GM12878 (cell line): ENCODE measurements around the gene JPH4. TPM values are rescaled to one million over a fixed set of nuclear protein-coding genes. Genes with fewer than 3 reads are reported as not detected.

Experiments used
- ATAC-seq: fragments of 200-7000 bp; cut with Tn5 transposase; 3 replicates; pipeline ENCODE4 v1.9.1; 2020; ENCODE audit warnings: mild to moderate bottlenecking, moderate library complexity
- BruUV-seq: library from RNA; stranded (reverse); fragments of 400-500 nt; replicated peaks from 2 replicates; lab custom pipeline; 2021; lab: Mats Ljungman, UMichigan
- CTCF ChIA-PET: fragments of 300-600 bp; sonication (Branson Sonifier 250); formaldehyde crosslinking; extraction: SDS; loops from one replicate; lab custom pipeline; 2021; ENCODE audit warnings: inconsistent platforms; lab: Yijun Ruan, JAX
- POLR2A ChIA-PET: fragments of 350-600 bp; formaldehyde crosslinking; extraction: SDS; loops from one replicate; lab custom pipeline; 2021; ENCODE audit warnings: inconsistent platforms; lab: Charles Lee
- RAD21 ChIA-PET: fragments of 300-600 bp; sonication (Branson Sonifier 250); formaldehyde crosslinking; loops from one replicate; lab custom pipeline; 2023; ENCODE audit warnings: antibody characterized with exemption; ENCODE audit not compliant: unreplicated experiment; lab: Charles Lee
- SMC1A ChIA-PET: fragments of 300-600 bp; sonication (Branson Sonifier 250); formaldehyde crosslinking; loops from one replicate; lab custom pipeline; 2023; ENCODE audit not compliant: unreplicated experiment, uncharacterized antibody; lab: Charles Lee
- DNase-seq: peaks from one replicate; pipeline ENCODE4 v3.0.0-alpha.2; 2011; ENCODE audit warnings: low read depth, low spot score
- FAIRE-seq: peaks from 3 replicates; lab custom pipeline; 2011; peaks lifted over from hg19 to GRCh38; lab: Jason Lieb, UNC
- H2AFZ ChIP-seq: 2 replicates; pipeline ENCODE4 v1.6.0; 2011; ENCODE audit warnings: low read depth, low read length, control low read depth; ENCODE audit not compliant: control insufficient read depth
- H3K27ac ChIP-seq: 2 replicates; pipeline ENCODE4 v1.5.1; 2011; ENCODE audit warnings: control low read depth; ENCODE audit not compliant: control insufficient read depth, insufficient read depth
- H3K27me3 ChIP-seq, 2 experiments: replicated peaks in 1 of 2; 2 replicates each; pipeline versions ENCODE4 v1.6.0 to v1.6.1; 2011; ENCODE audit warnings: low read length in 1 of 2; ENCODE audit not compliant: control insufficient read depth in 2 of 2, insufficient read depth in 2 of 2
- H3K36me3 ChIP-seq, 2 experiments: 2 replicates each; pipeline ENCODE4 v1.5.1; 2011; ENCODE audit warnings: low read length in 1 of 2; ENCODE audit not compliant: control insufficient read depth in 2 of 2, insufficient read depth in 2 of 2
- H3K4me1 ChIP-seq: 2 replicates; pipeline ENCODE4 v1.6.1; 2011; ENCODE audit warnings: mild to moderate bottlenecking, low read length, moderate library complexity, mixed read lengths; ENCODE audit not compliant: control insufficient read depth, insufficient read depth
- H3K4me2 ChIP-seq: 2 replicates; pipeline ENCODE4 v1.6.0; 2011; ENCODE audit warnings: control low read depth; ENCODE audit not compliant: control insufficient read depth, insufficient read depth
- H3K4me3 ChIP-seq: fragments of 200-600 bp; sonication (generic); 2 replicates; pipeline ENCODE4 v1.5.1; 2016
- H3K79me2 ChIP-seq: 2 replicates; pipeline ENCODE4 v1.6.0; 2011; ENCODE audit warnings: low read length; ENCODE audit not compliant: control insufficient read depth, insufficient read depth
- H3K9ac ChIP-seq: 2 replicates; pipeline ENCODE4 v1.8.0; 2011; ENCODE audit warnings: low read length, control low read depth, mixed read lengths; ENCODE audit not compliant: control insufficient read depth, insufficient read depth
- H3K9me3 ChIP-seq: replicated peaks from 3 replicates; pipeline ENCODE4 v1.5.1; 2011; ENCODE audit warnings: mild to moderate bottlenecking, low read length; ENCODE audit not compliant: control insufficient read depth, insufficient read depth
- H4K20me1 ChIP-seq: 2 replicates; pipeline ENCODE4 v1.6.0; 2011; ENCODE audit not compliant: control insufficient read depth, insufficient read depth
- ETV6 ChIP-seq, 2 experiments: fragments of 450-650 bp in 1 of 2; IDR thresholded peaks in 1 of 2; conservative IDR thresholded peaks in 1 of 2; 2 replicates each; pipeline ENCODE4 v1.6.1; 2014; ENCODE audit warnings: antibody characterized with exemption in 1 of 2, borderline replicate concordance in 1 of 2, low read depth in 1 of 2, mild to moderate bottlenecking in 1 of 2, moderate library complexity in 1 of 2
- HDAC2 ChIP-seq: fragments of 200-600 bp; sonication (generic); IDR thresholded peaks from 2 replicates; pipeline ENCODE4 v1.6.1; 2017
- PAX5 ChIP-seq: IDR thresholded peaks from 2 replicates; pipeline ENCODE4 v1.6.1; 2011; ENCODE audit warnings: low read depth, low read length, borderline replicate concordance
- RBBP5 ChIP-seq: fragments of 200-600 bp; sonication (generic); conservative IDR thresholded peaks from 2 replicates; pipeline ENCODE4 v1.6.1; 2016
- SUZ12 ChIP-seq: fragments of 200-600 bp; sonication (generic); IDR thresholded peaks from one replicate; pipeline ENCODE4 v1.6.1; 2018; ENCODE audit warnings: antibody characterized with exemption, mild to moderate bottlenecking; ENCODE audit not compliant: unreplicated experiment
- ZNF24 ChIP-seq: fragments of 450-650 bp; IDR thresholded peaks from 2 replicates; pipeline ENCODE4 v1.6.1; 2017; ENCODE audit warnings: antibody characterized with exemption, mild to moderate bottlenecking
- WGBS: methylation state at CpG from one replicate; pipeline ENCODE4 v1.1.6; 2016; ENCODE audit warnings: low lambda C conversion rate; ENCODE audit not compliant: insufficient replicate concordance, insufficient coverage; ENCODE audit errors: missing lambda C conversion rate; 5-methylcytosine and 5-hydroxymethylcytosine counted together
- in situ Hi-C: fragments of 300-500 bp; cut with MboI; formaldehyde crosslinking; loops from 9 replicates; pipeline ENCODE4 v1.14.3; 2018; ENCODE audit warnings: mixed read lengths
- intact Hi-C: fragments of 100-400 bp; cut with micrococcal nuclease; formaldehyde crosslinking; loops from one replicate; pipeline ENCODE4 v1.14.2; 2022; ENCODE audit not compliant: unreplicated experiment
- polyA plus RNA-seq, 11 experiments: library from polyadenylated mRNA; depleted of rRNA in 4 of 11; unstranded in 6 of 11; stranded (reverse) in 5 of 11; fragments of >200 nt; fragmentation: Nextera tagmentation in 4 of 11; fragmentation: Illumina TruSeq in 1 of 11; extraction: Ambion mirVana in 4 of 11; extraction: Trizol in 1 of 11; gene quantifications; 1 replicate in 1 of 11; 2 replicates in 10 of 11; pipeline versions ENCODE4 v1.2.1 to v1.2.3, GENCODE V29; 2011 to 2016; ENCODE audit warnings: inconsistent platforms in 2 of 11, missing spikeins in 2 of 11, low read depth in 1 of 11
- total RNA-seq, 4 experiments: library from RNA; depleted of rRNA in 3 of 4; stranded (reverse); fragments of >200 nt in 3 of 4; fragmentation: Illumina TruSeq in 1 of 4; extraction: Trizol in 1 of 4; gene quantifications; 2 replicates each; pipeline versions ENCODE4 v1.2.1 to v1.2.3, GENCODE V29; 2013 to 2021
- TF ChIP-seq, protein P1 (sequence below): IDR thresholded peaks from 2 replicates; pipeline ENCODE4 v1.6.1; 2011; ENCODE audit warnings: mild to moderate bottlenecking, low read depth, low read length, moderate library complexity; ENCODE audit not compliant: insufficient replicate concordance
- TF ChIP-seq, protein P2 (sequence below): IDR thresholded peaks from 2 replicates; pipeline ENCODE4 v1.6.1; 2012; ENCODE audit warnings: low read length, inconsistent platforms
- TF ChIP-seq, protein P3 (sequence below): IDR thresholded peaks from 2 replicates; pipeline ENCODE4 v1.6.1; 2011; ENCODE audit warnings: low read depth, low read length, improper control_type of control experiment, borderline replicate concordance
- TF ChIP-seq, protein P4 (sequence below): fragments of 450-650 bp; IDR thresholded peaks from 2 replicates; pipeline ENCODE4 v1.6.1; 2018; ENCODE audit warnings: mild to moderate bottlenecking, low read depth, moderate library complexity; ENCODE audit not compliant: partially characterized antibody

Gene JPH4
- total and polyA plus RNA-seq, 10 of the 15 experiments (the other 5 are each of a cell fraction or from before 2014, with no cell fraction given): 0.48 to 10.3 (median 3.8) TPM

DNA sequence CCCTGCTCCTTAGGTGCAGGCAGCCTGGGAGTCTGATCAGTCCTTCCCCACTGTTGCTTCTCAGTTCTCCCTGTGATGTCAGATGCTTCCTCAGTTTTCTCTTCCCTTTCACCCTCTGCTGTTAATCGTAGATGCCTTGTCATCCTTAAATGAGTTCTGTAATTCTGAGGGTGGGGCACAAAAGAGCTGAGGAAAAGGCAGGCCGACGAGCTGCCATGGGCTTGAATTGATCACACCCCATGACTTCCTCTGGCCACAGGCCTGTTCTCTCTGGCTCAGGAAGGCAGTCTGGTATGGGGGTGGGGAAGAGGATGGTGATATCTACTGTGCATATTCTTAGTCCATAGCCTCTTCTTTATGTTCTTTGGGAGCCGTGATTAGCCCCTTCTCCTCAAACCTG, 5.8 kb downstream of the JPH4 start:
- peaks cover 2% of the 10 kb centered on the region in 2 experiments; a peak in 2 of 4 replicates for H3K27me3 ChIP-seq
- no peak overlapping the region for H3K4me3 ChIP-seq
- no peak for ATAC-seq
- H3K4me1 ChIP-seq: peaks cover 14% of the 10 kb centered on the region
- no peak overlapping the region for H3K9ac ChIP-seq
- SMC1A ChIA-PET: no interaction called here
- TF ChIP-seq HDAC2: no peak
- TF ChIP-seq PAX5: no peak
- no peak for TF ChIP-seq RBBP5
- no peak for TF ChIP-seq ZNF24
- TF ChIP-seq, protein P1, sequence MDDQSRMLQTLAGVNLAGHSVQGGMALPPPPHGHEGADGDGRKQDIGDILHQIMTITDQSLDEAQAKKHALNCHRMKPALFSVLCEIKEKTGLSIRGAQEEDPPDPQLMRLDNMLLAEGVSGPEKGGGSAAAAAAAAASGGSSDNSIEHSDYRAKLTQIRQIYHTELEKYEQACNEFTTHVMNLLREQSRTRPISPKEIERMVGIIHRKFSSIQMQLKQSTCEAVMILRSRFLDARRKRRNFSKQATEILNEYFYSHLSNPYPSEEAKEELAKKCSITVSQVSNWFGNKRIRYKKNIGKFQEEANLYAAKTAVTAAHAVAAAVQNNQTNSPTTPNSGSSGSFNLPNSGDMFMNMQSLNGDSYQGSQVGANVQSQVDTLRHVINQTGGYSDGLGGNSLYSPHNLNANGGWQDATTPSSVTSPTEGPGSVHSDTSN: no peak
- no peak for TF ChIP-seq ETV6 (conservative IDR thresholded peaks at IDR 0.05 in 1 of 2, IDR thresholded peaks at IDR 0.05 in 1 of 2; ENCODE audit: borderline replicate concordance in 1 of 2, low read depth in 1 of 2)
- TF ChIP-seq, all 136 proteins: peak for 0
- Histone ChIP-seq H3K9me3 (no peaks in the 10 kb centered on the region), H2AFZ (no peak overlapping the region), H3K79me2 (no peaks in the 10 kb centered on the region; the same call in 1 of the 2 replicates), H3K27ac (no peak overlapping the region), H4K20me1 (no peaks in the 10 kb centered on the region), H3K4me2 (no peak overlapping the region), H3K36me3 (no peaks in the 10 kb centered on the region)
- CTCF ChIA-PET: interaction anchor here (0.6 to 1.5 kb wide), 3 partner anchors 13 to 672 kb away, joined by 3 to 5 read pairs (median 3); no protein-coding TSS in a partner anchor
- WGBS: 1% methylated on average over 4 of the region's 4 CpGs
- RAD21 ChIA-PET: no interaction called here
- POLR2A ChIA-PET: interaction anchor here (0.6 kb wide), 1 partner anchor 467 kb away, joined by 3 read pairs; no protein-coding TSS in a partner anchor
- no TSS peak for BruUV-seq
- FAIRE-seq: no peak
- intact Hi-C loops: no loop called here
- in situ Hi-C loops: no loop called here
- DNase-seq: no peak

DNA sequence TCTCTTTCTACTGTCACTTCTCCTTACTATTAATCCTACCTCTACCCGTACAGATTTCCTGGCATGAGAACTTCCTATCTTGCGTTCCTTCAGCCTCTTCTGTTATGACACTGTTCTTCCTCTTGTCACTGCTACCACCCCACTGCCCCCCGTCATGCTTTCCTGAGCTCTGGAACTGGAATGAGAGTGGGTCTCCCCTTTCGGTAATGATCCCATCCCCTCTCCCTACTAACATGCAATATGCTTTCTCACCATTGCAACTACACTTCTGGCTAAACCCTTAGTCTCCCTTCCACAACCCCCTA, 6.1 kb downstream of the JPH4 start:
- no TSS peak for BruUV-seq
- Histone ChIP-seq H3K4me2 (no peak overlapping the region), H3K36me3 (no peaks in the 10 kb centered on the region), H3K27me3 (peaks cover 0 to 2% of the 10 kb centered on the region in 2 experiments; a peak in 2 of 4 replicates), H2AFZ (no peak overlapping the region), H3K9ac (no peak overlapping the region), H3K9me3 (no peaks in the 10 kb centered on the region), H3K27ac (no peak overlapping the region), H3K4me1 (peaks cover 14% of the 10 kb centered on the region), H4K20me1 (no peaks in the 10 kb centered on the region), H3K4me3 (no peak overlapping the region), H3K79me2 (no peaks in the 10 kb centered on the region; the same call in 1 of the 2 replicates)
- ChIA-PET SMC1A (no interaction called here), CTCF (interaction anchor here (0.6 to 1.5 kb wide), 3 partner anchors 13 to 672 kb away, joined by 3 to 5 read pairs (median 3); no protein-coding TSS in a partner anchor), POLR2A (interaction anchor here (0.6 kb wide), 1 partner anchor 467 kb away, joined by 3 read pairs; no protein-coding TSS in a partner anchor), RAD21 (no interaction called here)
- ATAC-seq (no peak), FAIRE-seq (no peak), DNase-seq (no peak)
- in situ Hi-C loops (no loop called here), intact Hi-C loops (no loop called here)
- 47% methylated on average over 4 of the region's 4 CpGs for WGBS
- TF ChIP-seq, protein P2, sequence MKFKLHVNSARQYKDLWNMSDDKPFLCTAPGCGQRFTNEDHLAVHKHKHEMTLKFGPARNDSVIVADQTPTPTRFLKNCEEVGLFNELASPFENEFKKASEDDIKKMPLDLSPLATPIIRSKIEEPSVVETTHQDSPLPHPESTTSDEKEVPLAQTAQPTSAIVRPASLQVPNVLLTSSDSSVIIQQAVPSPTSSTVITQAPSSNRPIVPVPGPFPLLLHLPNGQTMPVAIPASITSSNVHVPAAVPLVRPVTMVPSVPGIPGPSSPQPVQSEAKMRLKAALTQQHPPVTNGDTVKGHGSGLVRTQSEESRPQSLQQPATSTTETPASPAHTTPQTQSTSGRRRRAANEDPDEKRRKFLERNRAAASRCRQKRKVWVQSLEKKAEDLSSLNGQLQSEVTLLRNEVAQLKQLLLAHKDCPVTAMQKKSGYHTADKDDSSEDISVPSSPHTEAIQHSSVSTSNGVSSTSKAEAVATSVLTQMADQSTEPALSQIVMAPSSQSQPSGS: no peak
- TF ChIP-seq, protein P3, sequence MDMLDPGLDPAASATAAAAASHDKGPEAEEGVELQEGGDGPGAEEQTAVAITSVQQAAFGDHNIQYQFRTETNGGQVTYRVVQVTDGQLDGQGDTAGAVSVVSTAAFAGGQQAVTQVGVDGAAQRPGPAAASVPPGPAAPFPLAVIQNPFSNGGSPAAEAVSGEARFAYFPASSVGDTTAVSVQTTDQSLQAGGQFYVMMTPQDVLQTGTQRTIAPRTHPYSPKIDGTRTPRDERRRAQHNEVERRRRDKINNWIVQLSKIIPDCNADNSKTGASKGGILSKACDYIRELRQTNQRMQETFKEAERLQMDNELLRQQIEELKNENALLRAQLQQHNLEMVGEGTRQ: no peak
- TF ChIP-seq, protein P4, sequence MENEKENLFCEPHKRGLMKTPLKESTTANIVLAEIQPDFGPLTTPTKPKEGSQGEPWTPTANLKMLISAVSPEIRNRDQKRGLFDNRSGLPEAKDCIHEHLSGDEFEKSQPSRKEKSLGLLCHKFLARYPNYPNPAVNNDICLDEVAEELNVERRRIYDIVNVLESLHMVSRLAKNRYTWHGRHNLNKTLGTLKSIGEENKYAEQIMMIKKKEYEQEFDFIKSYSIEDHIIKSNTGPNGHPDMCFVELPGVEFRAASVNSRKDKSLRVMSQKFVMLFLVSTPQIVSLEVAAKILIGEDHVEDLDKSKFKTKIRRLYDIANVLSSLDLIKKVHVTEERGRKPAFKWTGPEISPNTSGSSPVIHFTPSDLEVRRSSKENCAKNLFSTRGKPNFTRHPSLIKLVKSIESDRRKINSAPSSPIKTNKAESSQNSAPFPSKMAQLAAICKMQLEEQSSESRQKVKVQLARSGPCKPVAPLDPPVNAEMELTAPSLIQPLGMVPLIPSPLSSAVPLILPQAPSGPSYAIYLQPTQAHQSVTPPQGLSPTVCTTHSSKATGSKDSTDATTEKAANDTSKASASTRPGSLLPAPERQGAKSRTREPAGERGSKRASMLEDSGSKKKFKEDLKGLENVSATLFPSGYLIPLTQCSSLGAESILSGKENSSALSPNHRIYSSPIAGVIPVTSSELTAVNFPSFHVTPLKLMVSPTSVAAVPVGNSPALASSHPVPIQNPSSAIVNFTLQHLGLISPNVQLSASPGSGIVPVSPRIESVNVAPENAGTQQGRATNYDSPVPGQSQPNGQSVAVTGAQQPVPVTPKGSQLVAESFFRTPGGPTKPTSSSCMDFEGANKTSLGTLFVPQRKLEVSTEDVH: no peak
- TF ChIP-seq SUZ12: no peak
